Endothelial cell of hepatic sinusoid (primary cell): Measurements from ENCODE around the gene OSBPL7.

Source experiments
- in situ Hi-C: cut with HindIII; loops from 2 replicates; pipeline ENCODE4 v1.10.0; 2017; ENCODE audit warnings: low sequenced_read_pairs

The OSBPL7 gene, protein sequence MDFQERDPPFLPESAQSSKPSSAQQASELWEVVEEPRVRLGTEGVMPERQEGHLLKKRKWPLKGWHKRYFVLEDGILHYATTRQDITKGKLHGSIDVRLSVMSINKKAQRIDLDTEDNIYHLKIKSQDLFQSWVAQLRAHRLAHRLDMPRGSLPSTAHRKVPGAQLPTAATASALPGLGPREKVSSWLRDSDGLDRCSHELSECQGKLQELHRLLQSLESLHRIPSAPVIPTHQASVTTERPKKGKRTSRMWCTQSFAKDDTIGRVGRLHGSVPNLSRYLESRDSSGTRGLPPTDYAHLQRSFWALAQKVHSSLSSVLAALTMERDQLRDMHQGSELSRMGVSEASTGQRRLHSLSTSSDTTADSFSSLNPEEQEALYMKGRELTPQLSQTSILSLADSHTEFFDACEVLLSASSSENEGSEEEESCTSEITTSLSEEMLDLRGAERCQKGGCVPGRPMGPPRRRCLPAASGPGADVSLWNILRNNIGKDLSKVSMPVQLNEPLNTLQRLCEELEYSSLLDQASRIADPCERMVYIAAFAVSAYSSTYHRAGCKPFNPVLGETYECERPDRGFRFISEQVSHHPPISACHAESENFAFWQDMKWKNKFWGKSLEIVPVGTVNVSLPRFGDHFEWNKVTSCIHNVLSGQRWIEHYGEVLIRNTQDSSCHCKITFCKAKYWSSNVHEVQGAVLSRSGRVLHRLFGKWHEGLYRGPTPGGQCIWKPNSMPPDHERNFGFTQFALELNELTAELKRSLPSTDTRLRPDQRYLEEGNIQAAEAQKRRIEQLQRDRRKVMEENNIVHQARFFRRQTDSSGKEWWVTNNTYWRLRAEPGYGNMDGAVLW

DNA sequence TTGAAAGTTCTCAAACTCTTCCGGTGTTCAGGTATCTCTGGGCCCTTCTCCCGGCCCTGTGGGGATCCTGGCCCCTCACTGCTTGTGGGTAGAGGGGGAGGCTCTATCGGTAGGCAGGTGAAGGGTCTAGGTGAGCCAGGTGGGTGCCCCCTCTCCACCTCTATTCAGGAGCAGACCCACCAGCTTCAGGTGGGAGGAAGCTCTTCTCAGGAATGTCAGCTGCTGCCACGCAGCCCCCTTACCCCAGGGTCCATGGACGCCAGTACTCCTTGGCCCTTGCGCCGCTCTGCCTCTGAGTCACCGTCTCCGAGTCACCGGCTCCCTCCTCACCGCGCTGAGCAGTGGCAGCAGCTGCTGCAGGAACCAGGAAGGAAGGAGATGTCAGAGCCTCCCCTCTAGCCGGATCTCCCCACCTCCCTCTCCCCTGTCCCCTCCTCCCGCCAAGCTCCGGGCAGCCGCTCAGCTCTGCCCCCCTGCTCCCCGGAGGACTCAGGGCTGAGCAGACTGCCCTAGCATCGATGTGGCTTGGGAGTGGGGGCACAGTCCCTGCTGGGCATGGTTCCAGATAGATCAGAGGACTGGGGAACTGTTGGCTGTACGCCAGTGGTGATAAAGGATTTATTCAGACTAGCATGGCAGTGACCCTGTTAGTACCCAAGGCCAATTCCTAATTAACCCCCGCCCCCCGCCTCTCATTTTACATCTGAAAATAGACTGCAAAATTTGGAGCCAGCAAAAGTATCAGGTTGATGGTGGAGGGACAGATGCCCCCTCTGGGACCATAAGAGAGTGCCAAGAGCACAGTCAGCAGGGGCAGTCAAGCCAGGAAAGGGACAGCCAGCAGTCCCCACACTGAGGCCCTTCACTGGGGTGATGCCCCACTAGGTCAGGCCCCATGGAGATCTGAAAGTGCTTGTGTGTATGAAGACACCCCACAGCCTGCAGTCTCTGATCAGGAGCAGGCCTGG is at the start of gene OSBPL7:
Gene OSBPL7 (minus strand): TSS at position 371 of the 968 bp plus-strand sequence. CDS start 1,516 bp downstream, outside the sequence.
- in situ Hi-C loops = loop anchor here (5.0 kb wide), 1 partner anchor 84 kb away; no protein-coding TSS in a partner anchor

DNA sequence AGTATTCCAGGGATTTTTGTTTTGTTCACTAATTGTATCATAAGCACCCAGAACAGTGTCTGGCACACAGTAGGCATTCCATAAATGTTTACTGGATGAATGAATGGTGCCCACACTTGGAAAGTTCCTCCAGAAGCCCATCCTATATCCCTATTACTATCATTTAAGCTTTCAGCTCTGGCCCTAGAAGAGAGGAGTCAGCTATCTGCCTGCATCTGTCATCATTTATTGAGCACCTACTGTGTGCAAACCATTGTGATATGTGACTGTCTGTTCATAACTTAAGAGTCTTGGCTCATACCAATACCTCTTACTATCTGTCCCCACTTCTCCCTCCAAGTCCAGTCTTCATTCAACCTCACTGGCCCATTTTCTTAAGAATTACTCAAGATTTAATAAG is 49.5 kb upstream of the OSBPL7 start:
- in situ Hi-C loops = no loop called here

DNA sequence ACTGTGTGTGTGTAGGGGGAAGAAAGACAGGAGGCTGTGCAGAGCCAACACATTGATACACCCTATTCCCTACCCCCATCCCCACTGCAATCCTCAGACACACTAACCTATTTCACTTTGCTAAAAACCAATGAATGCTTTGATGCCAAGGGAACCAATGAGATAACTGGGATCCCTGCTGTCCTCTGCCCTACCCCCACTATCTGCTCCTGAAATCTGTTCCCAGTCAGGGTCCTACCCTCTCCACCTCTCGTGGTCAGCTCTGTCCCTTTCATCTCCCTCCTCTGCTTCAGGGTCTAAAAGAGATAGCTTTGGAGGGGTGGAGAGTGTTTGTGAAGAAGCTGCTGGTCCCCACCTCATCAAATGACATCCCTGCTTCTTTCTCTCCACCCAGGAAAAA is 48.5 kb upstream of the OSBPL7 start:
- in situ Hi-C loops = no loop called here

DNA sequence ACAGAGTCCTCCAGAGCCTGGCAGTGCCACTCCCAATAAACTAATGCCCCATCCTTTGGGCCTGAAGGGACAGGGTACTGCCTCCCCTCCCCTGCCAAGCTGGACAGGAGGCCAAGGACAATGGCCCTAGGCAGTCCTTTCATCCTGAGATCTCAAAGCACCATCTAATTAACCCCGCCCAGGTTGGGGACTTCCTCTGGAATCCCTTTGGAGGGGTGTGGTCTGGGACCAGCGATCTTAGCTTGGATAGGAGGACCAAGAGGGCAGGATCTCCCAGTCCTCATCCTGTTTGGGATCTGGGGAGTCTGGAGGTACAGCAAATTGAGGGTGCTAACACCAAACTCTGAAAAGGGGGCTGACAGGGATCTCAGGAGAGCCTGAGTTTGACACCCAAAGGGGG is 47.5 kb upstream of the OSBPL7 start:
- in situ Hi-C loops = no loop called here

DNA sequence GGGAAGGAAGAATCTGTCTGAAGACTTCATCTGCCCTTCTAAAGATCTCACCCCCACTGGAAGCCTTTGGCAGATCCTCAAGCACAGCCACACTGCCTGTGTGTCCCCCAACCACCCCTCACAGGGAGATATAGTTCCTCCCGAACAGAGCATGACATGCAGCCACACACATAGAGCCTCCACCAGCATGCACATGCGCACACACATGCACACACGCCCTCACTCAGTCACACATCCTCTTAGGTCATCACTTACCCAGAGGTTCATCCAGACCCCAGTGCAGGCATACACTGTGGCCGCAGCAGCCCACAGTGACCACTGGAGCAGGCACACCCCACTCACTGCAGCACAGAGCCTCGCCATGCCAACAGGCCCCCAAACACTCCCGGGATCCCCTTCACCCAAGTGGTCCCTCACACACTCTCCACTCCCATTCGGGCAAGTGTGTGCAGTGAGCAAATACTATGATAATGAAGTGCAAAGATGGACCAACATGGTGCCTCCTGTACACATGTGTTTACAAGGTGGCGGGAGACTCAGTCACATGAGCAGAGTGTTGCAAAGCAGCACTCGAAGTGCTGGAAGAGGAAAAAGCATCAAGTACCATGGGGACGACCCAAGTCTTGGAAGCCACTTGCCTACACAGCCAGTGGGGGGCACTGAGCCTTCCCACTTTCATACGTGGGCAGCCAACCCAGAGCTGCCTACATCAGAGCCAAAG is 46.4 kb upstream of the OSBPL7 start:
- in situ Hi-C loops = no loop called here

DNA sequence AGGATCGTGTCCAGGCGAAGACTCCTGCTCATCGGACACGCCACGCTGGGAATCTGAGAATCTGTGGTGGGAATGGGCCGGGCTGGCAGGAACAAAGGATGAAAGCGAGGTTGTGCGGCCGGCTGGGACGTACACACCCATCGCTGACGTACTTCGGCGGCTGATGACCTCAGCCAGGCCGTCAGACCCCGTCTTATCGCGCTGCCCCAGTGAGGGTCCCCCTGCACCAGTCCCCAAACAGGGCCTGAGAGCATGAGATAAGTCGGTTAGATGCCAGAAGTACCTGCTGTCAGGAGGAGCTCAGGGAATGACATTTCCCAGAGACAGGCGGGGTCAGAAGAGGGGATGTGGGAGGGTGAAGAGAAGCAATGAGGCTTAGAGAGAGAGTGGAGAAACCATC is 45.3 kb upstream of the OSBPL7 start:
- in situ Hi-C loops = no loop called here

DNA sequence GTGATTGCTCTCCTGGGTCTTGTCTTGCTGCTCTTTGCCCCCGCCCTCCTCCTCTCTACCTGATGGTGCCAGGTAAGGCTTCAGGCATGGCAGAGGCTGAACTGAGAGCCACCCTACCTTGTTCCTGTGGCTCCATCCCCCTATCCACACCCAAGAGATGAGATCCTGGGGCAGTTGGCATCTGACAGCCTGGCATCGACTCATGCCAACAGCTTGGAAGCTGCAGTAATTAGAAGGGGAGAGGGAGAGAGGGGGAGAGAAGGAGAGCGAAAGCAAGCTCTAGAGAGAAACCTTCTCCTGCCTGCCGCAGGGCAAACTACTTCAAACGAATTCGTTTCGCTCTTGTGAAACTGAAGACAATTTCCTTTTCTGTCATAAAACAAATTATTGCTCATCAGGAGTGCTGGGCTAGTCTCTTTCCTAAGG is 43.2 kb upstream of the OSBPL7 start:
- in situ Hi-C loops = loop anchor here (5.0 kb wide), 1 partner anchor 77 kb away; the partner anchor contains the start of gene PNPO

DNA sequence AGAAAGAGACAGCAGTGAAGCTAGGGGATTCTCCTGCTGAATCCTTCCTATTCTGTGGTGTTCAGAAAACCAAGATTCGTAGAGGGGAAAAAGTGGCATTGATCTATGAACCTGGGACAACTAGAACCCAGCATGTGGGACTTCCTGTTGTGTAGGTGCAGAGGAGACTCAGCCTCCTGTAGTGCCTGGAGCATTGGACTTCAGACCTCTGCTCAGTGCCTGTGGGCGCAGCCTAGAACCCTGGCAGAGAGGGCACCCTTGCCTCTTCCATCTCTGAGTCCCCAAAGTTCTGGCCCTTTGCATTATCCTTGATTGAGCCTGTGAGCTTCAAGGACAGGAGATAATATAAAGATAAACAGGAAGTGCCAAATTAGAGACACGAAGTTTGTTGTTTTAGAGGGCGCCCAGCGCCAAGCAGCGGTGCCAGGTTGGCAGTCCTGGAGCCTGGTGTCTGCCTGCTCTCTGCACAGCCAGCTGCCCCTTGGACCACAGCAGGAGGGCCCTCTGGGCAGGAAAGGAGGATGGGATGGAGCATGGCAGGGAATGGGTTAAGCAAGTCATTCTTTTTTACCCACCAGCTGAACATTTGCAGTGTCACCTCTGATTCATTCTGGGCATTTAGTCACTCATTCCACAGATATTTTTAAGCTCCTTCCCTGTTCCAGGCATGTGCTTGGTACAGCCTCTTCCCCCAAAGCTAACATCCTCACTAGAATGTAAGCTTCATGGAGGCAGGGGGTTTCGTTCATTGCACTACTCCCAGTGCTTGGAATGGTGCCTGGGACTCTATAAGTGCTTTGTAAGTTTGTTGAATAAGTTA is 41.2 kb upstream of the OSBPL7 start:
- in situ Hi-C loops = loop anchor here (5.0 kb wide), 1 partner anchor 79 kb away; the partner anchor contains the start of gene PNPO

DNA sequence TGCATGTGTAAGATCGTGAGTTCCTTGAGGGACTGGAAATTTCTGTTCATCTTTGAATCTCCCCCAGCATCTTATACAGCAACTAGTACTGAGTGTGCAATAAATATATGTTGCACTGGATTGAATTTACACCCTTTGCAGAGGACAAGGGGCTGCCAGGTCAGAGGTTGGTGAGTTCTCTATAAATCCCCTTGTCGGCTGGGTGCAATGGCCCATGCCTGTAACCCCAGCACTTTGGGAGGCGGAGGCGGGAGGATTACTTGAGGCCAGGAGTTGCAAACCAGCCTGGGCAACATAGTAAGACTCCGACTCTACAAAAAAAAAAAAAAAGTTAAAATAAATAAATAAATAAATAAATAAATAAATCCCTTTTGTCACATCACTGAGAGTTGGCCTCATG is 38.8 kb upstream of the OSBPL7 start:
- in situ Hi-C loops = loop anchor here (5.0 kb wide), 1 partner anchor 82 kb away; the partner anchor contains the start of gene PNPO

DNA sequence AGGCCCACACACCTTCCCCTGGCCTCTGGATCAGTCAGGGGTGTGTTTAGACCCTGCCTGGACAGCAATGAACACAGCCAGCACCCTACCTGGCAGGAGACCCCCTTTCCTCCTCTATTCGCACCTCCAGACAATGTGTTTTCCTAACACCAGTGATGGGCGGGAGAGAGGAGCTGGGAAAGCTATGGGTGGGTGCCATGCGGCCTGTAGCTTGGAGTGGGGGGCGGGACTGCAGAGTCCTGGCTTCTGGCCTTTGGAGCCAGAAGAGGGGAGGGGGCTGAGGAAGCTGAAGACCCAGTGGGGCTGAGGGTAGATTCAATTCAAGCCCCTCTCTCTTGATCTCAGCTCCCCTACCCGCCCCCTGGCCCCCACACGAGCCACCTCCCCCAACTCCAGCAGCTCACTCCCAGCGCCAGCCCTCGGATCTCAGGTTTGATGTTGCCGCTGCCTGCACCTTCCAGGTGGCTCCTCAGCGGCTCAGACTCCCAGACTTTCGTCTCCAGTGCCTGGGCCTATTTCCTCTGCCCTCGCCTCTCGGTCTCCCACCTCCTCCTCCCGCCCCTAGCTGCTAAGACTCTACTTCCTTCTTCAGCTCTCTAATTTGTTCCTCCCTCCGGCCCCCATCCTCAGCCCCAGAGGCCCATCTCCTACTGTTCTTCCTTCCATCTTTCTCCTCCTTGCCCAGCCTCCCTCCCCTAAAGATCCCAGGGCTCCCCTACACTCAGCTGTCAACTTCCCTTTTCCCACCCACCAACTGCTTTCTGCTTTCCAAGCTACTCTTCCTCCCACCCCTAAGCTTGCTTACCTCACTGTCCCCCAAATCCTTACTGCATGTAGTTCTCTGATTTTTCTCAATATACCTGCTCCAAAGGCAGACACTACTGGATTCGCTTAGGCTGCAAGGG is 36.2 kb upstream of the OSBPL7 start:
- in situ Hi-C loops = loop anchor here (5.0 kb wide), 1 partner anchor 34 kb away; no protein-coding TSS in a partner anchor

DNA sequence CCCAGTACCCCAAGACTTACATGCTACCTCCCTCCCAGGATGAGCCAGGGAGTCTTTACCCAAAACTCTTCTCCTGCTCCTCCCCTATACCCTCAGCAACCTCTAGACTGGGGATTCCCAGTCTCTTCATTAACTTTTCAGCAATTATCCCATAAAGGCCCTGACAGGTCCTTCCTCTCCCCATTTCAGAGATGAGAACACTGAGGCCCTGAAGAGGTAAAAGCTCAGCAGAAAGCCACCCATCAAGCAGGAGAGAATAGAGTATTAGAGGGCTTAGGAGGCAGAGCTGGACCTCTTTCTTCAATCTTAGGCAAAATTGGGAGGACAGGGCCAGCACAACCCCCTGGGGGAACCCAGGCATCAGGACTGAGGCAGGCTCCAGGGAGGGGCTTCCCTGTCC is 35.2 kb upstream of the OSBPL7 start:
- in situ Hi-C loops = loop anchor here (5.0 kb wide), 1 partner anchor 35 kb away; no protein-coding TSS in a partner anchor

DNA sequence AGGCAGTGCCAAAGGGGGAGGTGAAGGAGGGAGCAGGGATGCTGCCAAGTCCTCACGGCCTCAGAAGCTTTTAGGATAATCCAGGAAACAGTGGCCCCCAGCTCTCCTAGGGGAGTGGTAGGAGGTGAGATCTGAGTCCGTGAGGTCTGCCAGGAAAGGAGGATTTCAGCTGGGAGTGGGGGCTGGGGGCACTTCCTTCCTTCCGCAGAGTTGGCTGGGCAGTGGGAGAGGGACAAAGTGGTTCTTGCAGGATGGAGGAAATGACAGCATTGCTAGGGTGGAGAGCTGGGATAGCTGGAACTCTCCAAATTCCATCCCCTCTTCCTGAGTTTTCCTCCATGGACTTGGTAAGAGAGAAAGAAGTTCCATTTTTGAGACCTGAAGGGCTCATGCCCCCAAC is 34.1 kb upstream of the OSBPL7 start:
- in situ Hi-C loops = loop anchor here (5.0 kb wide), 1 partner anchor 37 kb away; no protein-coding TSS in a partner anchor

DNA sequence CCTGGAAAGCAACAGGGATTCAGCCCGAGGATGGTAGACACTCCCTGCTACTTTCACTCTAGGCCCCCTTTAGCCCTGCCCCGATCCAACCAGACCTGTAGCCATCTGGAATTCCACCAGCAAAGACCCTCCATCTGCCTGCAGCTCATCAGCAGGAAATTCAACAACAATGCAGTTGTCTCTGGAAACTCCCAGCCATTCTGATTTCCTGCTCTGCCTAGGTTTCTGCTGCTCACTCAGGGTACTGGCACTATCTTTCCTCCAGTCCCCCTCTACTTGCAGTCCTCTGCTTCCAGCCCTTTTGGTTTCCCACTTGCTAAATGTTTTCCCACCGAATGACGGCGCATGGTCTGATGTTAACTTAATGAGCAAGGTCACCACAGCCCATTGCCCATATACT is 32.0 kb upstream of the OSBPL7 start:
- in situ Hi-C loops = no loop called here

DNA sequence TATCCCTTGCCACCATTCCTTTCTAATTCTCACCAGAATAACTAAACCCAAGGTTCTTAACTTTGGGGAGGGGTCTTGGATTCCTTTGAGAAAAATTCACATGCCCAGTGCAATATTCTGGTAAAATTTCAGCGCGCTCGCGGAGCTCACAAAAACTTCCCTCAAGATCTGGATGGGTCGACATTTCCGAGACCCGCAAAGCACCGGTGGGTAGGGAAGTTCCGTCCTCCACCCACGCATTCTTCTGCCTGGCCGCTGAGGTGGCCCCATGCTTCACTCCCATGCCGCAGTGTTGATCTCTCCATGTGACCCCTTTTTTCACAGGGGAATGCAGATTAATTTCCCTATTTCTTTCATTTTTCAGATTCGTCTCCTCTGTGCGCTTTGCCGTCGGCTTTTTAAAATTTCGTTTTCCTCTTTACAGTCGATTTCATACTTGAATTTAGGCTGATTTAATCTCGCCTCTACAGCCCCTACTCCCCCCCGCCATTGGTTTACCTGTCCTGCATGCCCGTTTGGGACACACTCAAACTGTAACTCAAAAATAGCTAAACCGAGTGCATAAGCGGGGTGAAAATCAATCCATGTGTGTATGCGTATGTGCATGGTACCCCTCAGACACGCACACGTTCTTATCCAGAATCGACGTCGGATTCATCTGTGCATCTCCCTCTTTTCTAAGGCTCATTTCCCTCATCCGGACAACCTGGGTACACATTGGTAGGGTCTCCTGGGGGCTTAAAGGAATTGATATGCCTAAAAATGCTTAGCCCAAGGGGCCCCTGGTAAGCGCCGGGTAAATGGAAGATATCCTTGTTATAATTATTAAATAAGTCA is 30.7 kb upstream of the OSBPL7 start:
- in situ Hi-C loops = no loop called here

DNA sequence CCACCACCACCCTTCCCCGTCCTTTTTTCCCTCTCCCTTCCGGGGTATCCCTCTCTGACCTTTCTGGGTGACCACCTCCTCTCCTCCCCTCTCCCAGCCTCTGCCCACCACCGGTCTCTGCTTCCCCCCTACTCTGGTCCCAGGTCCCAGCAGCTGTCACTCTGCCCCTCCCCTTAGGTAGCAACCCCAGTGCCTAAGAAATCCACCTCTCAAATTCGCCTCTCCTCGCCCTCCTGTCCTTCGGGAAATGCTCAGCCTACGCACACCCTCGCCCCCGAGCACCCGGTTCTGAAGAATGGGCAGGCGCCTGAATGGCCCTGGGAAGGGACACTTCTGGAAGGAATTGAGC is 30.1 kb upstream of the OSBPL7 start:
- in situ Hi-C loops = no loop called here

DNA sequence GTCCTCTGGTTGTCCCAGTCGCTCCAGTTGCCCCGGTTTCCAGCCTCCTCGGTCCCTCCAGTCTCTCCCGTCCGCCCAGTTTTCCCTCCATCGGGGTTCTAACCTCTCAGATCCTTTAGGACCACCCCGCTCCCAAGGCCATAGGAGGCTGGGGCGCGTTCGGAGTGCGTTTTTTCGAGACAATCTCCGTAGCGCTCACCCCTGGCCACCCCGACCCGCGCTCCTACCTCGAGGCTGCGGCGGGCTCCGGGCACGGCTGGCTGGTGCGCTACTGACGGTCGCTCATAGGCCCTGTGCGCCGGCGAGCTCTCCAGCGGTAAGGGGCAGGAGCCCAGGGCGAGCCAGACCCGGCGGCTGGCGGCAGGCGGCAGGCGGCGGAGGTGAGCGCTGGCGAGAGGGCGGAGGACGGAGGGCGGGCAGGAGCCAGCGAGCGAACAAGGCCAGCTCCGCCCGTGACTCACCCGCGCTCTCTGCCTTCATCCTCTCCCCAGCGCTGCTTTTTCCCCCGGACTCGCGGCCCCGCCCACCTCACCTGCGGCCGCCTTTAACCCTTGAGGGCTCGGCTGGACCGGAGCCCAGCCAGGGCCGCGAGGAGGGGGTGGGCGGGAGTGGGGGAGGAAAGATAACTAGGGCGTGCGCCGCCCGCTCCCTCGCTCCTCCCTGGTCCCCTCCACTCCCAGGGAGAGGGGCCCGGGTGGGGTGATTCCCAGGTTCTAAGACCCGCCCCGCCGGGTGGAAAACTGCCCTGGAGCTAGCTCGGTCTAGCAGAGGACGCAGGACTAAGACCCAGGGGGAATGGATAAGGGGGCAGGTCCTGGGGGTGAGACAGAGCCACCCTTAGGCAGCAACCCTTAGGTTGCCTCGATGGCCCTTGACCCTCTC is 29.3 kb upstream of the OSBPL7 start, which contains the start of gene SP6:
Gene SP6 (minus strand): TSS at position 472 of the 882 bp plus-strand sequence. CDS start 2,734 bp downstream, outside the sequence.
- in situ Hi-C loops = no loop called here
